Measurements from ENCODE around the gene CDH4.

Gene CDH4

GRCh38 chr20:61621035-61621730, 369.1 kb downstream of the CDH4 start:
- no peak for TF ChIP-seq CTCF (IDR thresholded peaks at IDR 0.05; ENCODE audit: low read length, missing control alignments)
- no peak for DNase-seq (ENCODE audit: low read depth)
- no peak overlapping the region for H3K4me3 ChIP-seq (replicated peaks; ENCODE audit: low read depth, low read length)

- H3K4me3 ChIP-seq (replicated peaks; ENCODE audit: low read depth, low read length): no peak overlapping the region
- TF ChIP-seq CTCF (IDR thresholded peaks at IDR 0.05; ENCODE audit: low read length, missing control alignments): no peak
- DNase-seq (ENCODE audit: low read depth): no peak
These were observed 369.8 kb downstream of the CDH4 start for GRCh38 chr20:61621852-61622251.

GRCh38 chr20:61623451-61623850, 371.4 kb downstream of the CDH4 start:
- DNase-seq (ENCODE audit: low read depth): no peak
- no peak for TF ChIP-seq CTCF (IDR thresholded peaks at IDR 0.05; ENCODE audit: low read length, missing control alignments)
- H3K4me3 ChIP-seq (replicated peaks; ENCODE audit: low read depth, low read length): no peak overlapping the region

GRCh38 chr20:61625246-61625645, 373.2 kb downstream of the CDH4 start:
- no peak for TF ChIP-seq CTCF (IDR thresholded peaks at IDR 0.05; ENCODE audit: low read length, missing control alignments)
- DNase-seq (ENCODE audit: low read depth): no peak
- H3K4me3 ChIP-seq (replicated peaks; ENCODE audit: low read depth, low read length): no peak overlapping the region

GRCh38 chr20:61626412-61626811, 374.4 kb downstream of the CDH4 start:
- DNase-seq (ENCODE audit: low read depth): no peak
- no peak overlapping the region for H3K4me3 ChIP-seq (replicated peaks; ENCODE audit: low read depth, low read length)
- no peak for TF ChIP-seq CTCF (IDR thresholded peaks at IDR 0.05; ENCODE audit: low read length, missing control alignments)

- no peak overlapping the region for H3K4me3 ChIP-seq (replicated peaks; ENCODE audit: low read depth, low read length)
- TF ChIP-seq CTCF (IDR thresholded peaks at IDR 0.05; ENCODE audit: low read length, missing control alignments): no peak
- DNase-seq (ENCODE audit: low read depth): no peak
These were observed 375.8 kb downstream of the CDH4 start for GRCh38 chr20:61627791-61628415.

- no peak overlapping the region for H3K4me3 ChIP-seq (replicated peaks; ENCODE audit: low read depth, low read length)
- TF ChIP-seq CTCF (IDR thresholded peaks at IDR 0.05; ENCODE audit: low read length, missing control alignments): no peak
- no peak for DNase-seq (ENCODE audit: low read depth)
These were observed 376.4 kb downstream of the CDH4 start for GRCh38 chr20:61628480-61628879.
